GM18502 (cell line): Measurements from ENCODE around the gene TAAR2.
A peak's percentile ranks its signal among the peaks of the same experiment; 100 is the strongest.
"Not testable (repeated sequence)": the region's sequence is repeated elsewhere in the genome, so short reads cannot be mapped to it uniquely, and the experiment has no call there.

Experiments
- ATAC-seq: cut with Tn5 transposase; IDR thresholded peaks from one replicate; pipeline ENCODE4 v1.9.1; 2021; ENCODE audit warnings: mild to moderate bottlenecking; ENCODE audit not compliant: unreplicated experiment, poor library complexity

Gene TAAR2

DNA sequence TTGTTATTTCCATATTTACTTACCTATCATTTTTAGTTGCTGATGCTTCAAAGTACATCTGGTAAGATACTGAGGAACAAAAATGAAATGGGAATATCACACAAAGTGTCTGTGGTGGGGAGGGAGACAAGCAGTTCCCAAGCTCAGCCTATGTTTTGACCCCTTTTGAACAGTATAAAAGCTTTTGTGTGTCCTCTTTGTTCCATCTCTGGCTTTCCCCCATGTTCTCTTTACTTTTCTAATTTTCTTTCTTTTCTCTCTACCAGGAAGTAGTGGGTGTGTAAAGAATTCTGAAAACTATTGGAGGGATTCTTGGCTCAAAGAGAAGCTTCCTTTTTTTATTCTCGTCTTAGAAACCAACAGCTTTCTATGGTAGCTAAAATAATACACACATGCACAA, 7.4 kb downstream of the TAAR2 start:
- ATAC-seq: no peak

DNA sequence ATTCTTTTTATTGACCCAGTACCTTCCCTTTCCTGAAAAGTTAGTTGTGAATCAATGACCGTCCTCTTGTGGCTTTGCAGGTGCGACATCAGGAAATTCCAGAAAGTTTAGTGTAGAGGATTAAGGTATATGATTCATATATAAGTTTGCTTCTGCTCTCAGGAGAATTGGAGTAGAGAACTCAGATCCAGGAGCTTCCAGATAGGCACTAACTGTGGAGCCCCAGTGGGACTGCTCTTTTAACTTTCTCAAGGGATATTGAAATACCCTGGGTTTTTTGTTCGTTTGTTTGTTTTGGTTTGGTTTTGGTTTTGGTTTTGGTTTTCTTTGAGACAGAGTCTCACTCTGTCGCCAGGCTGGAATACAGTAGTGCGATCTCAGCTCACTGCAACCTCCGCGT, 9.5 kb downstream of the TAAR2 start:
- no peak for ATAC-seq

DNA sequence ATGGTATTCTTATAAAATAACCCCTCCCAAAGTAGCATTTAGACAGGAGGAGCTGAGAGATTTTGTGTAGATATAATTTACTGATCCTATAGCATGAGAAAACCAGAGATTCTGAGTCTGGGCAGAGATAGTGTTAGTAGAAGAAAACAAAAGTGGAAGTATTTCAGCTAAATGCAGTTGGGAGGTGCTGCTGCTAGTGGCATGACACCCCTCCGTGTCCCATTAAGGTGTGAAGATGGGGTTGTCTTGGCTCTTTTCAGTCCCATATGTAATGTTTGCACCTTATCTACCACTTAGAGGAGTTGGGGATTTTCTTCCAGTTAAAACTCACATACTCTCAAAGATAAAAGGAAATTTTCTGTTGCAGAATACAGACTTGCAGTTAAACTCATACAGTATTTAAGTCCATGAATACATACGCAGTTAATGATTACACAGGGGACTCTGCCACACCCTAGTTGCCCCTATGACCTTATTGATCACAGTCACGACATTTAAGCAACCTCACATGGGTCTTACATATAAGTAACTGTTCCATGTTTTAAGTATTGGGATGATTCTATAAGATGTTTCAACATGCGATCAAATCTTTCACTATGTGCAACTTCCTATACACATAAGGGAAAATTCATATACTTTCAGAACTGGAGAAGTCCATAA, 11.5 kb downstream of the TAAR2 start:
- no peak for ATAC-seq

DNA sequence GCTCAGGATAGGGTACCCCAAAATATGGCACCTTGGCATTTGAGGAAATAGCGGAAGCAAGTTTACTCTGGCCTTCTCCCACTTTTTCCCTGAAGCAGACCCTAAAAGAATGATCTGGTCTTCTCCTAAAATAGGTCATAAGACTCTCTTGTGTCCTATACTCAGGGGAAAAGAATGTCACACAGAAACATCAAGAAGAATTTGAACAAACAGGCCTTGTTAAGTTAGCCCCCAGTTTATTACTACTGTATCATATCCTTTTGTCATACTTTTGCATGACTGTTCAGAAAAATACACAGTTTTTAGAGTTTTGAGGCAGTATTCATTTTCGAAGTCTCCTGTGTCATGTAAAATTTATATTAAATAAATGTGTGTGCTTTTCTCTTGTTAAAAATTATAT, 12.5 kb downstream of the TAAR2 start:
- no peak for ATAC-seq

DNA sequence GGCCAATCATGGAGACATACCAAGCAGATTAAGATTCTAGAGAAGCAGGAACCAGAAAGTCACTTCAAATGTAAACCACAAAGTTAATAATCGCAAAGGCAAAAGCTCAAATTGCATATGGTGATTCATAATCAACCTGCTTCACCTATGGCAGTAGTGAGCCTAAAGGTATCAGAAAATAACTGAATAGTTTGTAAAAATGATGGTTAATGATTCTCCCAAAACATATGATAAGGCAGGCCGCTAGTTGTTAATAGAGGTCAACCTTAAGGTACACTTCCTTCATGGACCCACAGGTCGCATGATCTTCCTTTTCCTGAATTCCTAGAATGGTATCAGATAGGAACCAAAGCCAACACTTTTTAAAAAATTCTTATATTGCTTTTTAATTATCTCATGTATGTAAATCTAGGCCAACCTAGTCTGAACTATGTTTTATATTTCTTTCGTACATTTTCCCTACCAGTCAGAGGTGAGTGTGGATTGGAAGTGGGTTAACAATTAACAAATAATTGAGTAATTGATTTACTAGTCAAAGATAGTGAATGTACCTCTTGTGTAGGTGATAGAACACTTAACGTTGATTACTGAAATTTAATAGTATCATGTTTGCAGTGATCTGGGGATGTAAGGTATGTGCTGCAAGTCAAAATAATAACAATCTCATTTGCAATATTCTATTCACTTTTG, 16.4 kb downstream of the TAAR2 start:
- no peak for ATAC-seq

DNA sequence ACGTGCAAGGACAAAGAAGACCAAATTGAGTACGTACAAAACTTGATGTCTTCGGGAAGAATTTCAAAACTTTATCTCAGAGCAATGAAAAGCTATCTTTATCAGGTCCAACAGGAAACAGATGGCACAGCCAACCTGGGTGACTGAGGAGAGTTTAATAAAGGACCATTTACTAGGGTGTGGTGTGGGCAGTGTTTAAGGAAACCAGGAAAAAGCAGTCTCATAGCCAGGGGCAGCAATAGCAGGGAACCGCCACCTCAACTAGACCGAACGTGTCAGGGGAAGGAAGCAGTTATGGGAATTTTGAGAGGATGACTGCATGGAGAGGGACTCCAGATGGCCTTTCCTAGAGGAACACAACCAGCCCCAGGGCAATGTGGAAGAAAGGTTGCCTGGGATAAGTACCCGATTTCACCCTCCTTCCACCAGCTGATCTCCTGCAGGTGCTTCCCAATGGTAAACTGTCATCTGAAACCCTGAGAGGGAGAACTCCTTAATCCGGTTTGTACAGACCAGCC, 19.4 kb downstream of the TAAR2 start:
- ATAC-seq: no peak

DNA sequence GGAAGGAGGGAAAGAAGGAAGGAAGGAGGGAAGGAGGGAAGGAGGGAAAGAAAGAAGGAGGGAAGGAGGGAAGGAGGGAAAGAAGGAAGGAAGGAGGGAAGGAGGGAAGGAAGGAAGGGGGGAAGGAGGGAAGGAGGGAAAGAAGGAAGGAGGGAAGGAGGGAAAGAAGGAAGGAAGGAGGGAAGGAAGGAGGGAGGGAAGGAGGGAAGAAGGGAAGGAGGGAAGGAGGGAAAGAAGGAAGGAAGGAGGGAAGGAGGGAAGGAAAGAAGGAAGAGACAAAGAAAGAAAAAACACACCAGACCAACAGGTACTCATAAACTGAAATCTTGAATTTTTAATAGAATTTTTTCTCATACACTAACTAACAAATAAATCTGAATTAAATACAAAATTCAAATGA, 23.2 kb downstream of the TAAR2 start:
- ATAC-seq: not testable (repeated sequence)

DNA sequence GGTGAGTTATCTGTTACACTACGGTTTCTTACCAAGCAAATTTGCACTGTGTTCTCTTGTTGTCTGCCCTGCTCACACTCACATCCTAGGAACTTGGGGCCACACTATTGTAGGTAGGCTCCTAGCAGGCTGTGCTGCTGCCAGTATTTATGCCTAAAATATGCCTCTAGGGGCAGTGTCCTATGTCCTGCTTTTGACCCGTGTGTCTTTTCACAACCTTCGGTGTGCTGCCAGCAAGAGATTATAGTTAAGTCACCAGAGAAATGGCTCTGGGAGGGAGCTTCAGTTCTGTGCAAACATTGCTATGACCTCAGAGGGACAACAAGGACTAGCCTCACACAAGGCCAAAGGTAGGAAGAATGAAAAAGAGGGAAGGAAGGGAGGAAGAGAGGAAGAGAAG, 25.6 kb downstream of the TAAR2 start:
- ATAC-seq: peak; percentile 78

DNA sequence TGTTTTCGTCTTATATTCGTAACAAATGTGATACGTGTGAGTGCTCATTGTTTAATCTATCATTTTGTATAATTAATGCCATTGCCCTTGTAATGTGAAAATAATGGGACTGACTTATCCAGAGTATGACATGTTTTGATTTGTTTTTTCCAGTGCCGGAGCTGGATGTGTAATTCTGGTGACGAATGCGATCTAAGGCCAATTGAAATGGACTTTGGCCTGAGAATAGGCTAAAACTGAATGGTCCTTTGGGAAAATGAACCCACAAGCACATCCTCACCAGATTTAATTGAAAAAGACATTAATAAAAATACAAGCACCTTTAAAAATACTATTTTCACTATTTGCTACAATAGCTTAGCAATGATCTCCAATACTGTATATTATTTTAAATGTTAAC, 27.9 kb downstream of the TAAR2 start:
- no peak for ATAC-seq

DNA sequence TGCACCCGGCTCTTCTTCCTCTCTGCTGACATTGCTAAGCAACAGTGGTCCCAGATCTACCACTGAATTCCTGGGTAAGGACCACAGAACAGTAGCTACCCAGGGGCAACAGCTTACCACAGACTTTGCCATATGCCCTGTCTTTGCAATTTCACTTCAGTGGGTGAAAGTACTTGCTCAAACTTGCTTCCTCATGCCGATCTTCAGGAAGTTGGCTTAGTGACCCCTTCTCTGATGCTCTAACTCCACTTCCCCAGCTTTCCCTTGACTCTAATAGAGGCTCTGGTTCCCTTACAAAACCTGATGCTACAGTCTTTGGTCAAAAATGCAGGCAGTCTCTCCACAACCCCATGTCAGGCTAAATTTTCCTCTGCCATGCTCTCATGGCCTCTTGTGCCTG, 31.2 kb downstream of the TAAR2 start:
- no peak for ATAC-seq

DNA sequence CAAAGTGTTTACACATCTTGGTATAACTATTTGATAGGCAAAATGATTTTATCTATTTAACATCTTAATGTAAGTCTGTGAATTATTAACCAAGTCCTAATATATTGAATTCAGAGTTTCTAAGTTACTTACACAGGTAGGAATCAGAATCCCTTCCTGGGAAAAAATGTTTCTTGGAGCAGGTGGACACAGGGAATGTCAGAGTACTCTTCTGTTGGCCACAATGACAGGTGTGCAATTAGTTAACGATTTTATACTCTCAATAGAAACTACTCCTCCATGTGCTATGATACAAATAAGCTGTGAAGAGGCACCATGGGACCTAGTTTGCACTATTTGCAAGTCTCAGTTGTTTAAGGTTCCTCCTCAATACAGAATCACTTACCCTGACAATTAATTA, 33.7 kb downstream of the TAAR2 start:
- ATAC-seq: no peak

DNA sequence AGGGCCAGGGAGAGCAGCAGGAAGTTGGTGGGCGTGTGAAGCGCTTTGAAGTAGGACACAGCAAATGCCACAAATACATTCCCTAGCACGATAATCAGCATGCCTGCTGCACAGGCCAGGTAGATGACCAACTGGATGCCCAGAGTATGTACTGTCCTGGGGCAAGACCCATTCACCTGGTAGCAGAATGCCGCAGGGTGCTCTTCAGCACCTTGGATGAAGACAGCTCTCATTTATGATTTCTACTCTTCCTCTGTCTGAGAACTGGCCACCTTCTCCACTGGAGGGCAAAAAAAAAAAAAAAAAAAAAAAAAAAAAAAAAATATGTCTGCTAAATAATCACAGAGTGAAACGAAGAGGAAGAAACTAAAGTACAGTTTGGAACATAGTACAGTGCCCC, 34.6 kb downstream of the TAAR2 start, which contains the start of gene TAAR5:
Gene TAAR5 (minus strand): TSS at position 288 of the 400 bp plus-strand sequence. CDS start 55 bp downstream, at position 233.
- no peak for ATAC-seq

DNA sequence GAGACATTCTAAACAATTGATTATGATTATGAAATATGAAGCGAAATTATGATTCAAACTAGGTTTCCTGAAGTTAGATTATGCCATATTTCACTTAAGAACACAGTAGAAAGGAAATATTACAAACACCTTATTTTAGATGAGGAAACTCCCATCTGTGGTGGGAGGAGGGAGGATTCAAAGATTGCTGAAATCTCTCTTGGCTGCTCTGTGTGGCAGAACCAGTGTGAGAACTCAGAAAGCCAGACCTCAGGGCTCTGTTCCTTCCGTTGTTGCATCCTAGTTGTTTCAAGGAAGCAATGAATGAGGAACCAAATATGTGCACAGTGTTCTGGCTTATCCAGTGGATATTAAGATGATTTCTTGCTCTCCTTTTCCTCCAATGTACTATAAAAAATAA, 36.7 kb downstream of the TAAR2 start:
- no peak for ATAC-seq

DNA sequence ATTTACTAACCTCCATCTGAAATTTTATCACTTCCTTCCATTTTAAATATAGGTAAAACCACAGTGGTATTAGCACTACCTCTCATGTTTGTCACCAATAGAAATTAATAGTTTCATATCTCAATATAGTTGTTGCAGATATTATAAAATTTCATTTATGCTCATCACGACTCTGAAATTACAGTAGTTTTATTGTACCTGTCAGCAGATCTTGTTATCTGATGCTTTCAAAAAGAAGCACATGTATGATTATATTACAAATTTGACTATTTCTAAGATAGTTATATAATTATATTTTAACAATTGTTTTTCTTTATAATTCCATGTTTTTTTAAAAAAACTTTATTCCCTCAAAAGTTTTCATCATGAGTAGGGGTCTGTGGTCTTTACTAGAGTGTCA, 39.4 kb downstream of the TAAR2 start:
- no peak for ATAC-seq

DNA sequence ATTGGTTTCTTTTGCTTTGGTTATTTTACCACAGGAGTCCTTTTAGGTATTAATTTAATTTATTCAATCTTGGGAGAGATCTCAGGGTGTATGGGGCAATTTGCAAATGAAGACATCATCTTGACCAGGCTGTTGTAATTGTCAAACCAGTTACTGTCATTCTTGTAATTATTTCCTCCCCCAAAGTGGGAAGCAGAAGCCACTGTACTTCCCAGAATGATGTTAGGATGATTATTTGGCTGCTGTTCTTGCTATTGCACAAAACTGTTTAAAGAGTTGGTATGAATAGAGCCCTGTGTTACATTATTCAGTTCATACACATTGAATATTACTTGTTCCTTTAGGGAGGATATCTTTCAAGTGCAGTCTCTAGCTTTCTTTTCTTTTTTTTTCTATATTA, 52.3 kb downstream of the TAAR2 start:
- ATAC-seq: no peak

DNA sequence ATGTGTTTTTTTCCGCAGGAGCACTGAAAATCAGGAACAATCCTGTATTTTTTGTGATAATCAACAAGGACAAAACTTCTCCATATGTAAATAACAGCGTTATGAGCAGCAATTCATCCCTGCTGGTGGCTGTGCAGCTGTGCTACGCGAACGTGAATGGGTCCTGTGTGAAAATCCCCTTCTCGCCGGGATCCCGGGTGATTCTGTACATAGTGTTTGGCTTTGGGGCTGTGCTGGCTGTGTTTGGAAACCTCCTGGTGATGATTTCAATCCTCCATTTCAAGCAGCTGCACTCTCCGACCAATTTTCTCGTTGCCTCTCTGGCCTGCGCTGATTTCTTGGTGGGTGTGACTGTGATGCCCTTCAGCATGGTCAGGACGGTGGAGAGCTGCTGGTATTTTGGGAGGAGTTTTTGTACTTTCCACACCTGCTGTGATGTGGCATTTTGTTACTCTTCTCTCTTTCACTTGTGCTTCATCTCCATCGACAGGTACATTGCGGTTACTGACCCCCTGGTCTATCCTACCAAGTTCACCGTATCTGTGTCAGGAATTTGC, 53.8 kb downstream of the TAAR2 start, which contains the start of gene TAAR6:
Gene TAAR6 (plus strand): TSS at position 102 of the 557 bp plus-strand sequence. CDS start 0 bp downstream, at position 102.
- ATAC-seq: no peak

DNA sequence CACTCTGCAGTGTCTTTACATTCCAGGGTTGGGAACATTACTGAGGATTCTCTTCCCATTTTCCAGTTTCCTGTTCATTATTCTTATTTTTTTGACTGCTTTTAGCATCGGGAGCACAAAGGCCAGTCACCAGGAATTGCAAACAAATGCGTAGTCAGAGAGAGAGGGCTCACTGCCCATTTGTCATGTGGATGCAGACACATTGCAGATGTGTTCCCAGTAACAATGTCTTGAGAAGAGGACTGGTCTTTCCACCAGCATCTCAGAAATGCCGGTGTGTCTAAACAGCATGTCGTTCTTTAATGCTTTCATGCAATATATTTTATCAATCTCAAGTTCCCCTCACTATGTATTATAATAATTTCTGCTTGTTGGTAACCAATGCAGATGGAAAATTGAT, 54.9 kb downstream of the TAAR2 start:
- ATAC-seq: no peak

DNA sequence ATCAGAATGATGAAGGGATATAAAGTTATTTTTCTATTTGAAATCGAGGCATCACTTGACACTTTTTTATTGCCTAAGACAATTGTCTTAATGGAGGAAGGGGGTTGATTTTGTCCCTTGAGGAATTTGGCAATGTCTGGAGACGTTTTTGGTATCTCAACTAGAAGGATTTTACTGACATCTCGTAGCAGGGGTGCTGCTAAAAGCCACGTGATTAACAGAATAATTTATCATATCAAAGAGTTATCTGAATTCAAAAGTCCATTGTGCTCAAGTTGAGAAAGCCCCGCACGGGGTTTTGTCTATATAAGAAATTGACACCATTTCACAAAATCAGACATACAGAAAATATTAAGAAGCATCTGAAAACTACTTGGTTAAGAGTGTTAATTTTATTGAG, 55.5 kb downstream of the TAAR2 start:
- ATAC-seq: no peak

DNA sequence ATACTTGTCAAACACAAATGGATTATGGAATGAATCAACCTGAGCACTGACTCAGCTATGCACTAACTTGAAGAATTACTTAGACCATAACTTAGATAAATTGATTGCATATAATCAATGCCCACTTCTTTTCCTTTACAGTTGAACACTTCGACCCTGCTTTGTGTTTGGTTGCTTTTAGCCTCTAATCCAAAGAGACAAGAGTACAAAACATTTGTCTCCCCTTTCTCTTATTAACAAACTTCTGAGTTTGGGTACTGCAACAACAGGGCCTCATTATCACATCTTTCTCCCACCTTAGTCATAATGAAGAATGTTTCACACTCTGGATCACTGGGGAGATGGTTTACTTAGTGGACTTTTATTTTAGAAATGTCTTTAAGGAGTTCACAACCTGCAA, 56.5 kb downstream of the TAAR2 start:
- no peak for ATAC-seq
